PC-9 (cell line): ENCODE data around the gene ANKDD1A.

Source experiments
- EZH2 ChIP-seq: fragments of 200-600 bp; sonication (generic); IDR thresholded peaks from 2 replicates; pipeline ENCODE4 v1.8.0; 2017; ENCODE audit warnings: antibody characterized with exemption, low read depth
- TF ChIP-seq, protein P1 (sequence below): fragments of 200-600 bp; sonication (generic); conservative IDR thresholded peaks from 2 replicates; pipeline ENCODE4 v1.6.1; 2017; ENCODE audit warnings: mixed run types, antibody characterized with exemption, mild to moderate bottlenecking, moderate library complexity

GRCh38 chr15:64884679-64885078, 27.0 kb upstream of the ANKDD1A start:
- TF ChIP-seq, protein P1, sequence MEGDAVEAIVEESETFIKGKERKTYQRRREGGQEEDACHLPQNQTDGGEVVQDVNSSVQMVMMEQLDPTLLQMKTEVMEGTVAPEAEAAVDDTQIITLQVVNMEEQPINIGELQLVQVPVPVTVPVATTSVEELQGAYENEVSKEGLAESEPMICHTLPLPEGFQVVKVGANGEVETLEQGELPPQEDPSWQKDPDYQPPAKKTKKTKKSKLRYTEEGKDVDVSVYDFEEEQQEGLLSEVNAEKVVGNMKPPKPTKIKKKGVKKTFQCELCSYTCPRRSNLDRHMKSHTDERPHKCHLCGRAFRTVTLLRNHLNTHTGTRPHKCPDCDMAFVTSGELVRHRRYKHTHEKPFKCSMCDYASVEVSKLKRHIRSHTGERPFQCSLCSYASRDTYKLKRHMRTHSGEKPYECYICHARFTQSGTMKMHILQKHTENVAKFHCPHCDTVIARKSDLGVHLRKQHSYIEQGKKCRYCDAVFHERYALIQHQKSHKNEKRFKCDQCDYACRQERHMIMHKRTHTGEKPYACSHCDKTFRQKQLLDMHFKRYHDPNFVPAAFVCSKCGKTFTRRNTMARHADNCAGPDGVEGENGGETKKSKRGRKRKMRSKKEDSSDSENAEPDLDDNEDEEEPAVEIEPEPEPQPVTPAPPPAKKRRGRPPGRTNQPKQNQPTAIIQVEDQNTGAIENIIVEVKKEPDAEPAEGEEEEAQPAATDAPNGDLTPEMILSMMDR = no peak
- TF ChIP-seq EZH2 = no peak
